Bronchial epithelial cell (primary cell): ENCODE measurements around the gene ABCA7. TPM values are rescaled to one million over a fixed set of nuclear protein-coding genes. Genes with fewer than 3 reads are reported as not detected.

Source experiments
- DNase-seq: peaks from one replicate; pipeline ENCODE4 v3.0.0-alpha.2; 2010; ENCODE audit warnings: low read depth
- FAIRE-seq: peaks from 2 replicates; lab custom pipeline; 2011; peaks lifted over from hg19 to GRCh38; lab: Jason Lieb, UNC
- H3K27me3 ChIP-seq: 2 replicates; pipeline ENCODE4 v1.5.1; 2011; ENCODE audit warnings: low read length; ENCODE audit not compliant: control insufficient read depth, insufficient read depth
- H3K36me3 ChIP-seq: 2 replicates; pipeline ENCODE4 v1.5.1; 2011; ENCODE audit warnings: low read length; ENCODE audit not compliant: control insufficient read depth, insufficient read depth
- H3K4me3 ChIP-seq: 2 replicates; pipeline ENCODE4 v1.5.1; 2011; ENCODE audit warnings: mild to moderate bottlenecking, low read depth, low read length, control low read depth
- total RNA-seq: library from RNA; depleted of rRNA; stranded (reverse); fragments of >200 nt; gene quantifications from 2 replicates; pipeline ENCODE4 v1.2.1, GENCODE V29; 2014
- TF ChIP-seq, protein P1 (sequence below): IDR thresholded peaks from 2 replicates; pipeline ENCODE4 v1.5.1; 2011; ENCODE audit warnings: mild to moderate bottlenecking, moderate library complexity, low read length, control low read depth, inconsistent platforms; ENCODE audit not compliant: insufficient read depth, severe bottlenecking

The ABCA7 gene
- total RNA-seq, 1 donor from 2014 or later, result 6.8 TPM

- TF ChIP-seq, protein P1, sequence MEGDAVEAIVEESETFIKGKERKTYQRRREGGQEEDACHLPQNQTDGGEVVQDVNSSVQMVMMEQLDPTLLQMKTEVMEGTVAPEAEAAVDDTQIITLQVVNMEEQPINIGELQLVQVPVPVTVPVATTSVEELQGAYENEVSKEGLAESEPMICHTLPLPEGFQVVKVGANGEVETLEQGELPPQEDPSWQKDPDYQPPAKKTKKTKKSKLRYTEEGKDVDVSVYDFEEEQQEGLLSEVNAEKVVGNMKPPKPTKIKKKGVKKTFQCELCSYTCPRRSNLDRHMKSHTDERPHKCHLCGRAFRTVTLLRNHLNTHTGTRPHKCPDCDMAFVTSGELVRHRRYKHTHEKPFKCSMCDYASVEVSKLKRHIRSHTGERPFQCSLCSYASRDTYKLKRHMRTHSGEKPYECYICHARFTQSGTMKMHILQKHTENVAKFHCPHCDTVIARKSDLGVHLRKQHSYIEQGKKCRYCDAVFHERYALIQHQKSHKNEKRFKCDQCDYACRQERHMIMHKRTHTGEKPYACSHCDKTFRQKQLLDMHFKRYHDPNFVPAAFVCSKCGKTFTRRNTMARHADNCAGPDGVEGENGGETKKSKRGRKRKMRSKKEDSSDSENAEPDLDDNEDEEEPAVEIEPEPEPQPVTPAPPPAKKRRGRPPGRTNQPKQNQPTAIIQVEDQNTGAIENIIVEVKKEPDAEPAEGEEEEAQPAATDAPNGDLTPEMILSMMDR, result no peak
- DNase-seq, result no peak
- no peaks in the 10 kb centered on the region for H3K27me3 ChIP-seq
- peaks cover 11% of the 10 kb centered on the region for H3K36me3 ChIP-seq
- no peak overlapping the region for H3K4me3 ChIP-seq
- FAIRE-seq, result no peak
Measured at GRCh38 chr19:1052349-1052975, 12.6 kb downstream of the ABCA7 start.

DNA sequence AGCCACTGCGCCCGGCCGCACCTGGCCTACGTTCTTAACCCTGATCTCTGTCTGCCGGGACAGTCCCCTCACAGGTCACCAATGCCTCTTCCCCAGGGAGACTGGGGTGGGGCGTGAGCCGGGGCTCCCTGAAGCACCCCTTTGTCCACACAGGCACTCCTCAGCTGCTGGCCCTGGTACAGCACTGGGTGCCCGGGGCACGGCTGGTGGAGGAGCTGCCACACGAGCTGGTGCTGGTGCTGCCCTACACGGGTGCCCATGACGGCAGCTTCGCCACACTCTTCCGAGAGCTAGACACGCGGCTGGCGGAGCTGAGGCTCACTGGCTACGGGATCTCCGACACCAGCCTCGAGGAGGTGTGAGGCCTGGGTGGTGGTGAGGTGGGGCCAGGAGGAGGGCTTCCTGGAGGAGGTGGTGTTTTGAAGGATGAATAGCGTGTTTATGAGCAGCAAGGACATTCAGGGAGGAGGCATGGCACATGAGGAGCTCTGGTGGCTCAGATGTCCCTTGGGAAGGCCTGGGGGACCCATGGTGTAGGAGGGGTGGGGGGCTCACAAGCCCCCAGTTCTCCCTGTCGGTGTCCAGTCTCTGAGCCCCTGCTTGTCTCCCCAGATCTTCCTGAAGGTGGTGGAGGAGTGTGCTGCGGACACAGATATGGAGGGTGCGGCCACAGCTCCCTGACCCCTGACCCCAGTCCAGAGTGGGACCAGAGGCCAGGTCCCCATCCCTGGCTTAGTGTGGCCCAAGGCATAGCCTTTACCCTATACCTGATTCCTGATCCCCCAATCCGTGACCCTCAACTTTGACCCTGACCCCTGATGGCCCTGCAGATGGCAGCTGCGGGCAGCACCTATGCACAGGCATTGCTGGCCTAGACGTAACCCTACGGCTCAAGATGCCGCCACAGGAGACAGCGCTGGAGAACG lies 13.5 kb downstream of the ABCA7 start:
- H3K4me3 ChIP-seq, result no peak overlapping the region
- no peaks in the 10 kb centered on the region for H3K27me3 ChIP-seq
- H3K36me3 ChIP-seq, result peaks cover 11% of the 10 kb centered on the region
- no peak for FAIRE-seq
- no peak for DNase-seq
- TF ChIP-seq, protein P1, result no peak

- no peak for FAIRE-seq
Measured at GRCh38 chr19:1054102-1055027, 14.5 kb downstream of the ABCA7 start.

GRCh38 chr19:1055028-1055425 lies 15.1 kb downstream of the ABCA7 start:
- TF ChIP-seq, protein P1, result no peak
- H3K4me3 ChIP-seq, result no peak overlapping the region
- no peaks in the 10 kb centered on the region for H3K27me3 ChIP-seq
- DNase-seq (no peak), FAIRE-seq (no peak)
- H3K36me3 ChIP-seq, result peaks cover 13% of the 10 kb centered on the region

More at GRCh38 chr19:1054102-1055027, 14.5 kb downstream of the ABCA7 start:
- DNase-seq, result no peak
- no peak overlapping the region for H3K4me3 ChIP-seq
- TF ChIP-seq, protein P1, result no peak
- peaks cover 13% of the 10 kb centered on the region for H3K36me3 ChIP-seq
- no peaks in the 10 kb centered on the region for H3K27me3 ChIP-seq

DNA sequence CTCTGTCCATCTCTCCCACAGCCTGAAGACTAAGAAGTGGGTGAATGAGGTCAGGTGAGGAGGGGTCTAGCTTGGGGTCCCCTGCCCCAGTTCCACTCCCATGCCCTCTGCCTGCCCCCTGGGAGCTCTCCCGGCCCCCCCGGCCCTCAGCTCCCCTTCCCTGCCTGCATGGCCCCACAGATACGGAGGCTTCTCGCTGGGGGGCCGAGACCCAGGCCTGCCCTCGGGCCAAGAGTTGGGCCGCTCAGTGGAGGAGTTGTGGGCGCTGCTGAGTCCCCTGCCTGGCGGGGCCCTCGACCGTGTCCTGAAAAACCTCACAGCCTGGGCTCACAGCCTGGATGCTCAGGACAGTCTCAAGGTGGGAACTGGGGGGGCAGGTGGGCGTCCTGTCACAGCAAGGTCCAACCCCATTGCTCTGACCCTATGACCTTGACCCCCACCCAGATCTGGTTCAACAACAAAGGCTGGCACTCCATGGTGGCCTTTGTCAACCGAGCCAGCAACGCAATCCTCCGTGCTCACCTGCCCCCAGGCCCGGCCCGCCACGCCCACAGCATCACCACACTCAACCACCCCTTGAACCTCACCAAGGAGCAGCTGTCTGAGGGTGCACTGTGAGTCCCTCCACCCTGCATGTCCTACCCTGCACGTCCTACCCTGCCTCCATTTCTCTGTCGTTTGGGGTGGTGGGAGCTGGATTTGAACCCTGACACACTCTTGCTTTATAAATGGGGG lies 16.1 kb downstream of the ABCA7 start:
- TF ChIP-seq, protein P1, result no peak
- FAIRE-seq, result no peak
- no peak overlapping the region for H3K4me3 ChIP-seq
- DNase-seq, result no peak
- no peaks in the 10 kb centered on the region for H3K27me3 ChIP-seq
- H3K36me3 ChIP-seq, result peaks cover 13% of the 10 kb centered on the region
